GM23248 (cell line): ENCODE data around the gene IGF1R. TPM values are rescaled to one million over a fixed set of nuclear protein-coding genes. Genes with fewer than 3 reads are reported as not detected.
A peak's percentile ranks its signal among the peaks of the same experiment; 100 is the strongest.

Experiments
- DNase-seq: peaks from one replicate; pipeline ENCODE4 v3.0.0-alpha.2; 2015
- H2AFZ ChIP-seq: fragments of 200-600 bp; sonication (generic); 2 replicates; pipeline ENCODE4 v1.6.1; 2016; ENCODE audit warnings: antibody characterized with exemption
- H3F3A ChIP-seq: fragments of 200-600 bp; sonication (generic); 2 replicates; pipeline ENCODE4 v1.6.1; 2016; ENCODE audit warnings: mild to moderate bottlenecking, antibody characterized with exemption, mixed run types; ENCODE audit not compliant: insufficient read depth
- H3K27ac ChIP-seq: fragments of 200-600 bp; sonication (generic); 2 replicates; pipeline ENCODE4 v1.5.1; 2016; ENCODE audit warnings: mild to moderate bottlenecking
- H3K27me3 ChIP-seq: fragments of 200-600 bp; sonication (generic); replicated peaks from 2 replicates; pipeline ENCODE4 v1.6.1; 2016; ENCODE audit warnings: mild to moderate bottlenecking; ENCODE audit not compliant: insufficient read depth
- H3K36me3 ChIP-seq: fragments of 200-600 bp; sonication (generic); 2 replicates; pipeline ENCODE4 v1.6.1; 2016; ENCODE audit warnings: low read depth, mild to moderate bottlenecking
- H3K4me1 ChIP-seq: fragments of 200-600 bp; sonication (generic); 2 replicates; pipeline ENCODE4 v1.6.1; 2016; ENCODE audit warnings: mild to moderate bottlenecking; ENCODE audit not compliant: insufficient read depth
- H3K4me2 ChIP-seq: fragments of 200-600 bp; sonication (generic); one replicate; pipeline ENCODE4 v1.6.1; 2016; ENCODE audit warnings: mild to moderate bottlenecking; ENCODE audit not compliant: unreplicated experiment
- H3K4me3 ChIP-seq: fragments of 200-600 bp; sonication (generic); 2 replicates; pipeline ENCODE4 v1.5.1; 2016; ENCODE audit warnings: mild to moderate bottlenecking
- H3K79me2 ChIP-seq: fragments of 200-600 bp; sonication (generic); 2 replicates; pipeline ENCODE4 v1.6.1; 2016; ENCODE audit warnings: mild to moderate bottlenecking; ENCODE audit not compliant: insufficient read depth
- H3K9ac ChIP-seq: fragments of 200-600 bp; sonication (generic); 2 replicates; pipeline ENCODE4 v1.6.1; 2016; ENCODE audit warnings: mild to moderate bottlenecking
- H3K9me2 ChIP-seq: fragments of 200-600 bp; sonication (generic); 2 replicates; pipeline ENCODE4 v1.6.1; 2016; ENCODE audit warnings: mixed run types, mild to moderate bottlenecking, moderate library complexity; ENCODE audit not compliant: insufficient read depth
- H3K9me3 ChIP-seq: fragments of 200-600 bp; sonication (generic); one replicate; pipeline ENCODE4 v1.6.1; 2017; ENCODE audit warnings: low read depth
- H4K20me1 ChIP-seq: fragments of 200-600 bp; sonication (generic); 2 replicates; pipeline ENCODE4 v1.6.0; 2016; ENCODE audit not compliant: insufficient read depth
- EZH2 ChIP-seq: fragments of 200-600 bp; sonication (generic); IDR thresholded peaks from 2 replicates; pipeline ENCODE4 v1.6.1; 2018; ENCODE audit warnings: antibody characterized with exemption, mild to moderate bottlenecking; ENCODE audit not compliant: insufficient read depth, poor library complexity, severe bottlenecking
- EZH2phosphoT487 ChIP-seq: fragments of 200-600 bp; sonication (generic); IDR thresholded peaks from 2 replicates; pipeline ENCODE4 v1.6.1; 2018; ENCODE audit warnings: antibody characterized with exemption, moderate library complexity, mild to moderate bottlenecking, low read depth; ENCODE audit not compliant: insufficient read depth
- WGBS, 2 experiments: methylation state at CpG; one replicate each; pipeline ENCODE4 v1.1.6; 2015 to 2017; ENCODE audit warnings: low lambda C conversion rate in 2 of 2, low coverage in 1 of 2; ENCODE audit errors: missing lambda C conversion rate in 2 of 2; 5-methylcytosine and 5-hydroxymethylcytosine counted together
- in situ Hi-C: fragments of 300-500 bp; cut with MboI; formaldehyde crosslinking; loops from 2 replicates; pipeline ENCODE4 v1.15.0; 2020
- polyA plus RNA-seq: library from polyadenylated mRNA; unstranded; fragments of >200 nt; fragmentation: Nextera tagmentation; extraction: Ambion mirVana; gene quantifications from 2 replicates; pipeline ENCODE4 v1.2.1, GENCODE V29; 2016
- total RNA-seq: library from RNA; depleted of rRNA; stranded (reverse); fragments of >200 nt; shearing (Covaris generic); gene quantifications from 2 replicates; pipeline ENCODE4 v1.2.3, GENCODE V29; 2014

IGF1R gene
- total and polyA plus RNA-seq, 2 experiments from 2014 or later = 22.0 to 48.6 TPM

DNA sequence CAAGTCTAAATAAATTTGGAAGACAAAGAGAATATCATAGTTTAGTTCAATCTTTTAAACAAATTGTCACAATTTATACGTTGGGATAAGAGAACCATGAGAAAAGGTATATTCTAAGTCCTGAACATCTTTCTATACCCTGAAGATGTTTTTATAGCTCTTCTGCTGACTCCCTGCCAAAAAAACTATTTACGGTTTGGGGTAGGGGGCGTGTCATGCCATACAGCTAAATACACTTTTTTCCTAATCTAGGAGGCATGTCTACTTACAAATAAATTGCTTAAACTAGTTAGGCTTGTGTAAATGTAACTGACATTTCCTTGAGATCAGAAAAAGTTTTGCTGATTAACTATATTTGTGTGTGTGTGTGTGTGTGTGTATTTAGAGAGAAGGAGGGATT is 195.9 kb downstream of the IGF1R start:
- H3K4me3 ChIP-seq = no peak overlapping the region
- peaks cover 13% of the 10 kb centered on the region; the same call in 1 of the 2 replicates for H4K20me1 ChIP-seq
- WGBS, 2 experiments = 92 to 97% methylated on average over 3 of the region's 3 CpGs
- no peaks in the 10 kb centered on the region for H3K27me3 ChIP-seq
- H3K27ac ChIP-seq = no peak overlapping the region
- no peak for TF ChIP-seq EZH2
- TF ChIP-seq EZH2phosphoT487 = no peak
- H2AFZ ChIP-seq = no peak overlapping the region
- no peak overlapping the region for H3K4me2 ChIP-seq
- H3K36me3 ChIP-seq = no peaks in the 10 kb centered on the region
- peaks cover 24% of the 10 kb centered on the region for H3F3A ChIP-seq
- no peak for DNase-seq
- H3K9ac ChIP-seq = no peak overlapping the region
- H3K9me3 ChIP-seq = no peaks in the 10 kb centered on the region
- H3K4me1 ChIP-seq = peaks cover 16% of the 10 kb centered on the region
- H3K9me2 ChIP-seq = no peaks in the 10 kb centered on the region
- H3K79me2 ChIP-seq = peaks cover 100% of the 10 kb centered on the region
- in situ Hi-C loops = loop anchor here (10.0 kb wide), 1 partner anchor 189 kb away; no protein-coding TSS in a partner anchor

- no peak overlapping the region for H3K4me3 ChIP-seq
- no peaks in the 10 kb centered on the region for H3K9me2 ChIP-seq
- in situ Hi-C loops = loop anchor here (10.0 kb wide), 1 partner anchor 191 kb away; no protein-coding TSS in a partner anchor
- no peak for DNase-seq
- H3K27ac ChIP-seq = no peak overlapping the region
- H3K9ac ChIP-seq = no peak overlapping the region
- H4K20me1 ChIP-seq = peaks cover 13% of the 10 kb centered on the region; the same call in 1 of the 2 replicates
- H3K36me3 ChIP-seq = no peaks in the 10 kb centered on the region
- 55 to 67% methylated on average over 4 to 6 of the region's 6 CpGs for WGBS, 2 experiments
- H2AFZ ChIP-seq = no peak overlapping the region
- H3K4me1 ChIP-seq = peaks cover 16% of the 10 kb centered on the region
- no peaks in the 10 kb centered on the region for H3K27me3 ChIP-seq
- no peaks in the 10 kb centered on the region for H3K9me3 ChIP-seq
- peaks cover 100% of the 10 kb centered on the region for H3K79me2 ChIP-seq
- peak overlapping the region; percentile 19 for H3K4me2 ChIP-seq
- H3F3A ChIP-seq = peaks cover 24% of the 10 kb centered on the region
- no peak for TF ChIP-seq EZH2
- no peak for TF ChIP-seq EZH2phosphoT487
Observed at GRCh38 chr15:98845138-98845884, 197.0 kb downstream of the IGF1R start.

GRCh38 chr15:98850961-98851572 is 202.7 kb downstream of the IGF1R start:
- Histone ChIP-seq H3K27ac (peak overlapping the region; percentile 84), H2AFZ (no peak overlapping the region), H3K27me3 (no peaks in the 10 kb centered on the region), H3K9me2 (no peaks in the 10 kb centered on the region), H3K36me3 (no peaks in the 10 kb centered on the region), H3K4me2 (peak overlapping the region; percentile 94), H3F3A (peaks cover 34% of the 10 kb centered on the region), H3K9me3 (no peaks in the 10 kb centered on the region), H3K9ac (peak overlapping the region; percentile 82), H3K4me3 (peak overlapping the region; percentile 78), H3K4me1 (peaks cover 38% of the 10 kb centered on the region), H3K79me2 (peaks cover 97% of the 10 kb centered on the region), H4K20me1 (0 out of 2 replicates have a peak, but pooled peaks cover under 1% of the 10 kb centered on the region)
- 9 to 14% methylated on average over 13 to 15 of the region's 15 CpGs for WGBS, 2 experiments
- TF ChIP-seq EZH2 (no peak), EZH2phosphoT487 (no peak)
- DNase-seq = peak; percentile 85
- in situ Hi-C loops = no loop called here

- Histone ChIP-seq H3F3A (peaks cover 49% of the 10 kb centered on the region), H3K27ac (peak overlapping the region; percentile 84), H3K4me2 (peak overlapping the region; percentile 94), H3K4me1 (peaks cover 56% of the 10 kb centered on the region), H3K36me3 (no peaks in the 10 kb centered on the region), H3K79me2 (peaks cover 87% of the 10 kb centered on the region), H3K9ac (peak overlapping the region; percentile 82), H3K9me3 (no peaks in the 10 kb centered on the region), H3K9me2 (no peaks in the 10 kb centered on the region), H3K4me3 (peak overlapping the region; percentile 78), H3K27me3 (no peaks in the 10 kb centered on the region), H4K20me1 (no peaks in the 10 kb centered on the region), H2AFZ (peak overlapping the region; percentile 43; the same call in 1 of the 2 replicates)
- no peak for TF ChIP-seq EZH2
- TF ChIP-seq EZH2phosphoT487 = no peak
- 1 to 3% methylated on average over 8 of the region's 8 CpGs for WGBS, 2 experiments
- DNase-seq = peak; percentile 92
- in situ Hi-C loops = no loop called here
Observed at GRCh38 chr15:98853161-98853560, 204.8 kb downstream of the IGF1R start.
